Stimulated activated CD4-positive, alpha-beta T cell treated with anti-CD3 and anti-CD28 coated beads, Interleukin-1b, Interleukin-23, amount 100 ng/mL, for 48 hours (primary cell): ENCODE measurements around the gene MED26.

ENCODE experiments used
- DNase-seq: peaks from one replicate; pipeline ENCODE4 v3.0.0-alpha.2; 2020

Gene MED26

GRCh38 chr19:16535381-16535780 lies 92.6 kb downstream of the MED26 start:
- DNase-seq: no peak

GRCh38 chr19:16532440-16533234 lies 95.4 kb downstream of the MED26 start:
- DNase-seq: no peak

DNA sequence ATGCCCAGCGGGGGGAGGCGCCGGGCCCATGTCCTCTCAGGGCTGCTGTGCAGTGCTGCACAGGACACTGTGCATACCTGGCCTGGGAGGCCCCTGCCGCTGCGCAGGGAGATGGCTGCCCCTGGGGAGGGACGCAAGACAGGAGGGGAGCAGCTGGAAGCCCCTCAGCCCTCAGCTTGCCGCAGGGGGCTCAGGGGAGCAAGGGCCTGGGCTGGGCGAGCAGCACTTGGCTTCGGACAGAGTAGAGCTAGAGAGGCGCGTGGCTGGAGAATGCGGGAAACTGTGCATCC lies 96.7 kb downstream of the MED26 start:
- DNase-seq: no peak

DNA sequence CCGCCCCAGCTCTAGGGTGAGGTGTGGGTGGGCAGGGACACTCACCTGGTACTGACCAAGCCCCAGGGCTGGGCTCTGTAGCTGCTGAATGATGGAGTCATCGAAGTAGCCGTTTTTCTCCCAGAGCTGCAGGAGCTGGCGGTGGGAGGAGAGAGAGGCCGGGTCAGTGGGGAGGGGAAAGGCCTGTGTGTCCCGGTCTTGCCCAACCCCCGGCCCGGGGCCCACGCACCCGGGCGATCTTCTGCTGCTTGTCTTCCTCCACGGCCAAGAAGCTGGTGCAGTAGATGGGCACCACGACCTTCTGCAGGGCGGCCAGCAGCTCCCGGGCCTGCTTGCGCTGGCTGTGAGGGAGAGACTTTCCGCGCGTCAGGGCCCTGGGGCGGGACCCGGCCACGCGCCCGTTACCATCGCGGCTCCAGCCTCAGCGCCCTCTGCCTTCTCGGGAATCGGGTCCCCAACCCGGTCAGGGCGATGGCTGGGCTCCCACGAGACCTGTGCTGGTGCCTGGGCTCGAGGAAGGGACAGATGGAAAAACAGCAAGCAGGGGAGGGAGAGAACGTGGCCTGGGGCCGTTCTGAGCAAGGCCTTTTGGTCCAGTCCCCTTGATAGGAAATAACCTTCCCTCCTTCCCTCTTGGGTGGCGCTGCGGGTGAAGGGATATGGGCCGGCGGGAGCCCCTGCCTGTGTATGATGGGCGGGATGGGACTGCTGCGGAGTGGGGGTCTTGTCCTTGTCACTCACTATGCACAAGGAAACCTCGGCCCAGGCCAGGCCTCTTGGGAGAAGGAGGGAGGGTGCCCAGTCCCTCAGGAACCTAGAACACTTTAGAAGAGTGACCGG lies 97.2 kb downstream of the MED26 start:
- no peak for DNase-seq

- DNase-seq: no peak
Observed at GRCh38 chr19:16529466-16530144, 98.4 kb downstream of the MED26 start.

DNA sequence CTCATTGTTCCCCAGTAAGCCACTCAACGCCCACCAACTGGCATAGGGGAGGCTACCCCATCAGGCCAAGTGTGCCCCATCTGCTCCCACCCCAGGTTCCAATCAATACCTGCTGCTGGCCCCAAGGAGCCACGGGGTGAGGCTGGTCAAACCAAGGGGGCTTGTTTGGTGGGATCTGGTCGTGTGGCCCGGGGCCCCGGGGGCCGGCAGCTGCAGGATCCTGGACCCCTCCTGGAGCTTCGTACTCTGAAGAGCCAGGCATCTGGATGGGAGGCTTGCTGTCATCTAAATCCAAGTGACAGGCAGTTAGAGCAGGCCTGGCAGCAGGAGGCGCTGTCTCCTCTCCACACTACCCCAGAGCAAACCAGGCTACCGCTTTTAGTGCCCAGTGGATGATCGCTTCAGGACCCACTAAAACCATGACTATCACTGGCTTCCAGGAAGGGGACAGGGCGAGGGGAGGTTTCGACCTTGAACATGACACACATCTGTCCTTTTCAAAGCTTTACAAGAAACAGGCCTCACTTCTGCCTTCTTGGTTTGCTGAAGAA lies 100.0 kb downstream of the MED26 start:
- DNase-seq: peak; percentile 45

- no peak for DNase-seq
Observed at GRCh38 chr19:16527334-16527935, 100.6 kb downstream of the MED26 start.

GRCh38 chr19:16525751-16526481 lies 102.1 kb downstream of the MED26 start:
- DNase-seq: no peak

DNA sequence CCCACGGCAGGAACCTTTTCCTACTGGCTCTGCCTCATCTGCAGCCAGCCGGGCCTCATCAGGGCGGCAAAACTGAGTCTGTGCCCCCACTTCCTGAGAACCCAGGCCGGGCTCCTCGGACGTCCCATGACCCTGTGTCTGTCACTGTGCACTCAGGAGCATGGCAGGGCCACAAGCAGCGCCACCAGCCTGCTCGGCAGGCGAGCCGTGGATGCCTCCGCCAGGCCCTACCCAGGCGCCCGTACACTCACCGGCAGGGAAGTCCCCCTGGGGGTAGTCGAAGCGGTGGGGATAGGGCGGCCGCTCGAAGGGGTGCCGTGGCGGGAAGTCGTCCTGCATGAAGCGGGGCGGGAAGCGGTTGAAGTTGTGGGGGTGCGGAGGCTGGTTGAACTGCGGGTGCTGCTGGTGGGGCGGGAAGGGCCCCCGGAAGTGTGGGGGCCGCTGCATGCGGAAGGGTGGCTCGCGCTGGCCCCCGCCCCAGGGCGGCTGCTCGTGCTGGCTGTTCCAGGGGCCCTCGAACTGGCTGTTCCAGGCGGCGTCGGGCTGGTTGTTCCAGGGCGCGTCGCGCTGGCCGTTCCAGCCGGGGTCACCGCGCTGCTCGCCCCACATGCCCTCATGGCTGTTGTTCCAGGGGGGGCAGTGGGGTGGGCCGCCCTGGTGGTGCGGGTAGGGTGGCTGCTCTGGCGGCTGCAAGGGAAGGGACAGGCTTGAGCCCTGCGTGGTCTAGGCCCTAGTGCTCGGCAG lies 102.8 kb downstream of the MED26 start:
- no peak for DNase-seq
